ENCODE data around the gene KIF21A. TPM values are rescaled to one million over a fixed set of nuclear protein-coding genes. Genes with fewer than 3 reads are reported as not detected.

Gene KIF21A
- polyA plus RNA-seq, 1 experiment, result 0.69 TPM

DNA sequence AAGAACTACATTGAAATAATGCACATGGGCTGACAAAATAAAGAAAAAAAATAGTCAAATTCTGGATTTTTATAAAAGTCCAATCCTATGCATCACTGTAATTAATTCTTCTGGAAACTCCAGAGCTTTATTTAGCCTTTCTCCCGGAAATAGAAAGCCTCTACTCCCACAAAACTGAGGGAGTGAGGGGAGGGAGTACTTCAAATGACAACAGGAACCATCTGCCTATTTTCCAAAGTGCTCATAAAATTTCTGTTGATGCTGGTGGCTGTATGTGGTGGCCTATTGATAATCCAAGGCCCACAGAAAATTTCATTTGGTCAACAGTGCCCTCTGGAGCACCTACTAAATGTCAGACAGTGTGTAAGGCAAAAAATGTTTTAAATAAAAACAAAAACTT lies 64.6 kb downstream of the KIF21A start:
- CTCF ChIA-PET, result no interaction called here
- Histone ChIP-seq H3K36me3 (ENCODE audit: control insufficient read depth, insufficient read depth, low read length) (no peaks in the 10 kb centered on the region), H3K4me3 (ENCODE audit: low read depth, low read length) (no peak overlapping the region), H3K27me3 (ENCODE audit: control insufficient read depth, insufficient read depth, low read length) (no peaks in the 10 kb centered on the region)
- POLR2A ChIA-PET, result no interaction called here
- no peak for DNase-seq (ENCODE audit: low read depth)
- TF ChIP-seq, protein P1, sequence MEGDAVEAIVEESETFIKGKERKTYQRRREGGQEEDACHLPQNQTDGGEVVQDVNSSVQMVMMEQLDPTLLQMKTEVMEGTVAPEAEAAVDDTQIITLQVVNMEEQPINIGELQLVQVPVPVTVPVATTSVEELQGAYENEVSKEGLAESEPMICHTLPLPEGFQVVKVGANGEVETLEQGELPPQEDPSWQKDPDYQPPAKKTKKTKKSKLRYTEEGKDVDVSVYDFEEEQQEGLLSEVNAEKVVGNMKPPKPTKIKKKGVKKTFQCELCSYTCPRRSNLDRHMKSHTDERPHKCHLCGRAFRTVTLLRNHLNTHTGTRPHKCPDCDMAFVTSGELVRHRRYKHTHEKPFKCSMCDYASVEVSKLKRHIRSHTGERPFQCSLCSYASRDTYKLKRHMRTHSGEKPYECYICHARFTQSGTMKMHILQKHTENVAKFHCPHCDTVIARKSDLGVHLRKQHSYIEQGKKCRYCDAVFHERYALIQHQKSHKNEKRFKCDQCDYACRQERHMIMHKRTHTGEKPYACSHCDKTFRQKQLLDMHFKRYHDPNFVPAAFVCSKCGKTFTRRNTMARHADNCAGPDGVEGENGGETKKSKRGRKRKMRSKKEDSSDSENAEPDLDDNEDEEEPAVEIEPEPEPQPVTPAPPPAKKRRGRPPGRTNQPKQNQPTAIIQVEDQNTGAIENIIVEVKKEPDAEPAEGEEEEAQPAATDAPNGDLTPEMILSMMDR (IDR thresholded peaks at IDR 0.05; ENCODE audit: insufficient read depth, low read depth, low read length), result no peak

DNA sequence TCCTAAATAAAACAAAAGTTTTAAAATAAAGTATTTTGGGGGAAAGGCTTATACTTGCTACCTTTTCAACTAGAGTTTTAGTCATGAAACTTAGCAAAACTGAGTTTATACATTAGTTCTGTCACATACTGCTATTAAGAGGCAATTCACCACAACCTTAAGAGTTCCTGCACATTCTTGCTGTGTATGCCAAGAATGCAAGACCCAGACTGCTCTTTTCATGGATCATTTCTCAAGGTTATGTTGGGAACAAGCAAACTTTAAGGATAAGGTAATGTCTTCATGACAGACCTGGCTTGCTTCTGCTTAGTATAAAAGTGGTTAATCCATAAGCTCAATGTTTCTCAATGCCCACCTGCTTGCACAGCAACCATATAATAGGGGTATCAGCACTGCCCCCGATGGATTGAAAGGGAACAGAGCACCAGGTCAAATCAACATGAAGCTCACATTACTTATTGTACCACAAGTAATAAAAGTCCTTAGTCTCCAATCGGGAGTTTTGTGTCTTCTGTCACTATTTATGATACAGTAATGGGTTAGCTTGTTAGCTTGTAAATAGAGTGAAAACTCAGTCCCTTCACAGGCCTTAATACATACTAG lies 67.6 kb downstream of the KIF21A start:
- CTCF ChIA-PET, result interaction anchor here (0.6 kb wide), 2 partner anchors 9 to 12 kb away, joined by 3 read pairs; no protein-coding TSS in a partner anchor
- Histone ChIP-seq H3K27me3 (ENCODE audit: control insufficient read depth, insufficient read depth, low read length) (no peaks in the 10 kb centered on the region), H3K4me3 (ENCODE audit: low read depth, low read length) (no peak overlapping the region), H3K36me3 (ENCODE audit: control insufficient read depth, insufficient read depth, low read length) (no peaks in the 10 kb centered on the region)
- DNase-seq (ENCODE audit: low read depth), result no peak
- TF ChIP-seq, protein P1 (IDR thresholded peaks at IDR 0.05; ENCODE audit: insufficient read depth, low read depth, low read length), result no peak
- POLR2A ChIA-PET, result no interaction called here

DNA sequence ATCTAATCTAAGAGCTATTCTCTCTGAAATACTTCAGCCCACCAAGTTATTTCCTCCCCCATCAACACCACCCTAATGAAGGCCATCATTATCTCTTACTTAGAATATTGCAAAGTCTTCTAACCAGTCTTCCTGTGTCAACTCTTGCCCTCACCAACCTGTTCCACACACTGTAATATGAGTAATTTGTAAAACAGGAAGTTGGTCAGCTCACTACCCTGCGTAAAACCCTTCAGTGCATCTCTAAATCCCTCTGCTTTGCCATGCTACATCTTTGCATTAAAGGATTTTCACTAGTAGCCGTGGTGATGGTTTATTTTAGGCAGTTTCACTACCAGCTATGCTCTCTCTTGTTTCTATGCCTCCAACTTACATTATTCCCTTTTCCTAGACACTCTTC lies 70.0 kb downstream of the KIF21A start:
- Histone ChIP-seq H3K4me3 (ENCODE audit: low read depth, low read length) (no peak overlapping the region), H3K36me3 (ENCODE audit: control insufficient read depth, insufficient read depth, low read length) (no peaks in the 10 kb centered on the region), H3K27me3 (ENCODE audit: control insufficient read depth, insufficient read depth, low read length) (no peaks in the 10 kb centered on the region)
- TF ChIP-seq, protein P1 (IDR thresholded peaks at IDR 0.05; ENCODE audit: insufficient read depth, low read depth, low read length), result no peak
- no peak for DNase-seq (ENCODE audit: low read depth)
- CTCF ChIA-PET, result no interaction called here
- POLR2A ChIA-PET, result no interaction called here

DNA sequence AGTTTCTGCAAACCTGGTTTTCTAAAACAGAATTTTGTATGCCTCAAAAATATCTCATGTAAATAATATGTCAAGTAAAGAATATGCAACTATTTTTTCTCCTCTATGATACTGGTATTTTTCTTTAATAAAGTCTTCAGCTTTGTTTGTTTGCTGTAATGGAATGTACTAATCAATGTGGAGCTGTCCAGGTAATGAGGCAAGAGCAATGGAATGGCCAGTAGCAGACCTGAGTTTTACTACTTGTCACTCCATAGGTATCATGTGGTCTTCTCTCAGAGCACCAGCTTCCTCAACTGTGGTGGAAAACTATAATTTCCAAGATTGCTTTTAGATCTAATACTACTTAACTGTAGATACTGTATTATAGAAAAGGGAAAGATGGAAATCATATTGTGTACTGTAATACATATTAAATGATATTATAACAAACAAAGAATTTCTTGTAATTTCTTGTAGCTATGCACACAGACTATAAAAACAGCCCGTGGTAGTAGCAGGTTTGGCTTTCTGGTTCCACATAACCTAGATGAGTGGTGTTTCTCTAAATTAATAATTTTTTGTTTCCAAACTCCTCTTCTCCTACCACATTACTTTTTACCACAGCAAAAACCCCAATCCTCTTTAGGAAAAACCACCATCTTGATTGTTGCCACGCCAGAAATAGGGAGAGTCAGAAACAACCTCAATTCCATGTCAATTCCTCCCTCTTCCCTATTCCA lies 70.6 kb downstream of the KIF21A start:
- no peak for DNase-seq (ENCODE audit: low read depth)
- ChIA-PET POLR2A (no interaction called here), CTCF (no interaction called here)

DNA sequence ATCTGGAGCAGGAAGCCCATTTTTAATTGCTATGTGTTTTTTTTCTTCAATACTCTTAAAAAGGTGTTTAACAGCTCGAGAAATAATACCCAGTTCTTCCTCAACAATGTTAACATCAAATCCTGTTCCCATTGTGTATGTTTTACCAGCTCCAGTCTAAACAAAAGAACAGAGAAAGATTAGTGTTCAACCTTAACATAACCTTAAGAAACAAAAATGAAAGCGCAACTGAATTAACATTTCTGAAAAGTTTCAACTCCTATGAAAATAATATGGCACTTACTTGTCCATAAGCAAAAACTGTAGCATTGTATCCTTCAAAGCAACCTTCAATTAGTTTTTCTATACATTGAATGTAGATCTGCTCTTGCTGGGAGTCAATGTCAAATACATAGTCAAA lies 73.2 kb downstream of the KIF21A start:
- no peak for DNase-seq (ENCODE audit: low read depth)
- no peaks in the 10 kb centered on the region for H3K36me3 ChIP-seq (ENCODE audit: control insufficient read depth, insufficient read depth, low read length)
- TF ChIP-seq, protein P1 (IDR thresholded peaks at IDR 0.05; ENCODE audit: insufficient read depth, low read depth, low read length), result no peak
- POLR2A ChIA-PET, result no interaction called here
- no peak overlapping the region for H3K4me3 ChIP-seq (ENCODE audit: low read depth, low read length)
- CTCF ChIA-PET, result no interaction called here
- no peaks in the 10 kb centered on the region for H3K27me3 ChIP-seq (ENCODE audit: control insufficient read depth, insufficient read depth, low read length)

More for the DNA sequence above, 70.6 kb downstream of the KIF21A start:
- TF ChIP-seq, protein P1 (IDR thresholded peaks at IDR 0.05; ENCODE audit: insufficient read depth, low read depth, low read length), result no peak
- Histone ChIP-seq H3K27me3 (ENCODE audit: control insufficient read depth, insufficient read depth, low read length) (no peaks in the 10 kb centered on the region), H3K4me3 (ENCODE audit: low read depth, low read length) (no peak overlapping the region), H3K36me3 (ENCODE audit: control insufficient read depth, insufficient read depth, low read length) (no peaks in the 10 kb centered on the region)
